ENCODE results near the gene SLC9A4. TPM values are rescaled to one million over a fixed set of nuclear protein-coding genes. Genes with fewer than 3 reads are reported as not detected.

SLC9A4 gene
- total and polyA plus RNA-seq, 4 donors: 0.06 to 0.09 TPM; not detected in 2

- ATAC-seq (ENCODE audit: insufficient read depth, low FRiP score) (no peak), DNase-seq (no peak)
- Histone ChIP-seq H3K9me3 (ENCODE audit: control insufficient read depth in 4 of 4, insufficient read depth in 3 of 4, low read length in 3 of 4) (no peaks in the 10 kb centered on the region), H3K4me3 (no peak overlapping the region), H3K4me1 (ENCODE audit: control insufficient read depth in 5 of 5, insufficient read depth in 5 of 5, low read length in 5 of 5) (peaks cover 0 to 4% (median 0%) of the 10 kb centered on the region in 5 donors), H3K27me3 (ENCODE audit: control insufficient read depth in 3 of 3, insufficient read depth in 3 of 3, low read length in 2 of 3) (no peaks in the 10 kb centered on the region), H3K9ac (ENCODE audit: insufficient read depth in 1 of 2, low read length in 2 of 2) (no peak overlapping the region), H3K27ac (ENCODE audit: low read depth in 1 of 2, low read length in 1 of 2) (no peak overlapping the region), H3K36me3 (ENCODE audit: control insufficient read depth in 4 of 4, insufficient read depth in 4 of 4, low read length in 4 of 4) (no peaks in the 10 kb centered on the region)
- WGBS, 2 donors: 73 to 78% methylated on average over 1 of the region's 1 CpG
- no peak for TF ChIP-seq CTCF (IDR thresholded peaks at IDR 0.05; ENCODE audit: control extremely low read depth, extremely low read depth)
Measured at GRCh38 chr2:102486941-102487702, 14.1 kb downstream of the SLC9A4 start.

GRCh38 chr2:102487761-102488462 lies 14.9 kb downstream of the SLC9A4 start:
- no peaks in the 10 kb centered on the region for H3K27me3 ChIP-seq (ENCODE audit: control insufficient read depth in 3 of 3, insufficient read depth in 3 of 3, low read length in 2 of 3)
- H3K4me1 ChIP-seq (ENCODE audit: control insufficient read depth in 5 of 5, insufficient read depth in 5 of 5, low read length in 5 of 5): peaks cover 0 to 4% (median 0%) of the 10 kb centered on the region in 5 donors
- ATAC-seq (ENCODE audit: insufficient read depth, low FRiP score): no peak
- no peak overlapping the region for H3K27ac ChIP-seq (ENCODE audit: low read depth in 1 of 2, low read length in 1 of 2)
- no peak overlapping the region for H3K9ac ChIP-seq (ENCODE audit: insufficient read depth in 1 of 2, low read length in 2 of 2)
- 28 to 33% methylated on average over 8 of the region's 8 CpGs for whole genome bisulfite sequencing, 2 donors
- H3K4me3 ChIP-seq: no peak overlapping the region
- DNase-seq: peak; percentile 15 to 53 (median 19)
- no peaks in the 10 kb centered on the region for H3K36me3 ChIP-seq (ENCODE audit: control insufficient read depth in 4 of 4, insufficient read depth in 4 of 4, low read length in 4 of 4)
- no peaks in the 10 kb centered on the region for H3K9me3 ChIP-seq (ENCODE audit: control insufficient read depth in 4 of 4, insufficient read depth in 3 of 4, low read length in 3 of 4)
- TF ChIP-seq CTCF (IDR thresholded peaks at IDR 0.05; ENCODE audit: control extremely low read depth, extremely low read depth): no peak

- no peak overlapping the region for H3K27ac ChIP-seq (ENCODE audit: low read depth in 1 of 2, low read length in 1 of 2)
- 80 to 86% methylated on average over 1 of the region's 1 CpG for WGBS, 2 donors
- no peaks in the 10 kb centered on the region for H3K27me3 ChIP-seq (ENCODE audit: control insufficient read depth in 3 of 3, insufficient read depth in 3 of 3, low read length in 2 of 3)
- H3K4me1 ChIP-seq (ENCODE audit: control insufficient read depth in 5 of 5, insufficient read depth in 5 of 5, low read length in 5 of 5): peaks cover 0 to 4% (median 0%) of the 10 kb centered on the region in 5 donors
- ATAC-seq (ENCODE audit: insufficient read depth, low FRiP score) (no peak), DNase-seq (no peak)
- TF ChIP-seq CTCF (IDR thresholded peaks at IDR 0.05; ENCODE audit: control extremely low read depth, extremely low read depth): no peak
- no peaks in the 10 kb centered on the region for H3K9me3 ChIP-seq (ENCODE audit: control insufficient read depth in 4 of 4, insufficient read depth in 3 of 4, low read length in 3 of 4)
- no peak overlapping the region for H3K4me3 ChIP-seq
- H3K36me3 ChIP-seq (ENCODE audit: control insufficient read depth in 4 of 4, insufficient read depth in 4 of 4, low read length in 4 of 4): no peaks in the 10 kb centered on the region
- H3K9ac ChIP-seq (ENCODE audit: insufficient read depth in 1 of 2, low read length in 2 of 2): no peak overlapping the region
Measured at GRCh38 chr2:102489646-102490045, 16.6 kb downstream of the SLC9A4 start.
